Loucy (cell line): ENCODE results near the gene HERC2.

Source experiments
- H2AFZ ChIP-seq: fragments of 200-600 bp; sonication (generic); 2 replicates; pipeline ENCODE4 v1.6.0; 2016; ENCODE audit warnings: antibody characterized with exemption, mild to moderate bottlenecking, low read length, moderate library complexity
- H3F3A ChIP-seq: fragments of 200-600 bp; 2 replicates; pipeline ENCODE4 v1.6.0; 2016; ENCODE audit warnings: antibody characterized with exemption, low read depth, mild to moderate bottlenecking
- H3K27me3 ChIP-seq: fragments of 200-600 bp; sonication (generic); 2 replicates; pipeline ENCODE4 v1.6.1; 2014; ENCODE audit warnings: low read length, mild to moderate bottlenecking; ENCODE audit not compliant: insufficient read depth, poor library complexity, severe bottlenecking
- H3K36me3 ChIP-seq: fragments of 200-600 bp; sonication (generic); 2 replicates; pipeline ENCODE4 v1.6.1; 2016; ENCODE audit warnings: low read length; ENCODE audit not compliant: insufficient read depth
- H3K4me1 ChIP-seq: fragments of 200-600 bp; sonication (generic); 2 replicates; pipeline ENCODE4 v1.5.1; 2014; ENCODE audit warnings: low read length, mild to moderate bottlenecking; ENCODE audit not compliant: insufficient read depth, poor library complexity, severe bottlenecking
- H3K4me2 ChIP-seq: fragments of 200-600 bp; sonication (generic); 2 replicates; pipeline ENCODE4 v1.6.0; 2014; ENCODE audit warnings: antibody characterized with exemption, low read length, low read depth, mild to moderate bottlenecking; ENCODE audit not compliant: poor library complexity, severe bottlenecking
- H3K4me3 ChIP-seq: fragments of 200-600 bp; sonication (generic); 2 replicates; pipeline ENCODE4 v1.5.1; 2014; ENCODE audit warnings: low read length, mild to moderate bottlenecking, mixed read lengths; ENCODE audit not compliant: poor library complexity, severe bottlenecking
- H3K79me2 ChIP-seq: fragments of 200-600 bp; sonication (generic); 2 replicates; pipeline ENCODE4 v1.6.1; 2014; ENCODE audit warnings: low read length; ENCODE audit not compliant: insufficient read depth
- H3K9ac ChIP-seq: fragments of 200-600 bp; sonication (generic); 2 replicates; pipeline ENCODE4 v1.6.0; 2014; ENCODE audit warnings: mild to moderate bottlenecking, low read depth, low read length, moderate library complexity; ENCODE audit not compliant: poor library complexity, severe bottlenecking
- H3K9me2 ChIP-seq: fragments of 200-600 bp; sonication (generic); replicated peaks from 2 replicates; pipeline ENCODE4 v1.6.1; 2016; ENCODE audit warnings: low read depth, low read length, mixed read lengths
- H3K9me3 ChIP-seq: fragments of 200-600 bp; sonication (generic); 2 replicates; pipeline ENCODE4 v1.6.1; 2014; ENCODE audit warnings: mild to moderate bottlenecking, antibody characterized with exemption, low read length, low read depth; ENCODE audit not compliant: insufficient read depth
- H4K20me1 ChIP-seq: fragments of 200-600 bp; sonication (generic); 2 replicates; pipeline ENCODE4 v1.6.0; 2014; ENCODE audit warnings: antibody characterized with exemption, low read length, mild to moderate bottlenecking; ENCODE audit not compliant: insufficient read depth, poor library complexity, severe bottlenecking
- CTCF ChIP-seq: fragments of 200-600 bp; sonication (generic); conservative IDR thresholded peaks from 2 replicates; pipeline ENCODE4 v1.5.1; 2014; ENCODE audit warnings: mild to moderate bottlenecking, antibody characterized with exemption, low read length
- EZH2phosphoT487 ChIP-seq: fragments of 200-600 bp; IDR thresholded peaks from 2 replicates; pipeline ENCODE4 v1.6.1; 2018; ENCODE audit warnings: antibody characterized with exemption, mild to moderate bottlenecking, moderate library complexity, borderline replicate concordance

Gene HERC2

GRCh38 chr15:28101983-28102441, 220.0 kb downstream of the HERC2 start:
- Histone ChIP-seq H4K20me1 (no peaks in the 10 kb centered on the region), H3K79me2 (no peaks in the 10 kb centered on the region), H3K9me3 (no peaks in the 10 kb centered on the region), H3F3A (no peaks in the 10 kb centered on the region), H3K9ac (no peak overlapping the region), H3K36me3 (no peaks in the 10 kb centered on the region), H3K4me2 (no peak overlapping the region), H2AFZ (no peak overlapping the region), H3K4me1 (no peaks in the 10 kb centered on the region), H3K9me2 (no peaks in the 10 kb centered on the region), H3K4me3 (no peak overlapping the region), H3K27me3 (no peaks in the 10 kb centered on the region)
- TF ChIP-seq EZH2phosphoT487 (no peak), CTCF (no peak)

GRCh38 chr15:28101201-28101600, 220.8 kb downstream of the HERC2 start:
- Histone ChIP-seq H3K9ac (no peak overlapping the region), H3F3A (no peaks in the 10 kb centered on the region), H3K36me3 (no peaks in the 10 kb centered on the region), H3K9me3 (no peaks in the 10 kb centered on the region), H4K20me1 (no peaks in the 10 kb centered on the region), H3K9me2 (no peaks in the 10 kb centered on the region), H3K79me2 (no peaks in the 10 kb centered on the region), H3K4me2 (no peak overlapping the region), H3K27me3 (no peaks in the 10 kb centered on the region), H3K4me1 (no peaks in the 10 kb centered on the region), H2AFZ (no peak overlapping the region), H3K4me3 (no peak overlapping the region)
- TF ChIP-seq EZH2phosphoT487 (no peak), CTCF (no peak)

DNA sequence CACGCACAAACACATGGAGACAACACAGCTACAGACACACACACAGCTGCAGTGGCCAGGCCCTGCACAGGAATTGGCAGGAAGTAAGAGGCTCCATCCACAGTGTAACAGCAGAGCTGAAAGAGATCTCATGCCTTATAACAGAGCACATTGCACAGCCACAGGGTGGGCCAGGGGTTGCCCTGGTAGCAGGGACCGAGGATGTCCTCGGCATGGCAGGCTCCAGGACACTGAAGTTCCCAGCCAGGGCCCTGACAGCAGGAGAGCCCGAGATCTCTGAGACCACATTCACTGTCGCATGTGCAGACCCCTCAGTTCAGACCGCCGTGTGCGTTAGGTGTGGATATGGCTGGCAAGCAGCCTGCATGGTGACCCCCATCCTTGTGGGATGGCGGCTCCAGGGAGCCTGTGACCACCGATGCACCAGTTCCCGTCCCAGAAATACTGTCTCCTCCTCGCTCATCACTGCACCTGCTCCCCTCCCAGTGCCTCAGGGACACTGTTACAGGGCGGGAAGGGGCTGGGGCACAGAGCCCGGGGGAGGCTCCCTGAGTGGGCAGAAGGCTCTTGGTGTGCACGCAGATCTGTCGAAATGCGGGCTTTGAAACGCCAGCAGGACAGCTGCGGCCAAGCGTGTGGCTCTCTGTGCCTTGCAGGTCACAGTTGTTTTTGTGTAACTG, 221.3 kb downstream of the HERC2 start:
- Histone ChIP-seq H3K9ac (no peak overlapping the region), H3K36me3 (no peaks in the 10 kb centered on the region), H3F3A (no peaks in the 10 kb centered on the region), H3K4me1 (no peaks in the 10 kb centered on the region), H3K4me2 (no peak overlapping the region), H3K4me3 (no peak overlapping the region), H2AFZ (no peak overlapping the region), H3K27me3 (no peaks in the 10 kb centered on the region), H3K79me2 (no peaks in the 10 kb centered on the region), H4K20me1 (no peaks in the 10 kb centered on the region), H3K9me2 (no peaks in the 10 kb centered on the region), H3K9me3 (no peaks in the 10 kb centered on the region)
- TF ChIP-seq EZH2phosphoT487 (no peak), CTCF (no peak)
